Gastrocnemius medialis (tissue), 4 donors: Measurements from ENCODE around the gene SMTNL1. TPM values are rescaled to one million over a fixed set of nuclear protein-coding genes. Genes with fewer than 3 reads are reported as not detected.

ENCODE experiments used
- ATAC-seq, 2 donors: fragments of 150-250 bp; one replicate each; pipeline ENCODE4 v1.9.1; 2016
- DNase-seq, 2 donors: peaks; one replicate each; pipeline ENCODE4 v3.0.0-alpha.2; 2019
- H3K27ac ChIP-seq, 4 donors: fragments of 200-600 bp; sonication (generic); 1 replicate in 1 of 4; 2 replicates in 3 of 4; pipeline ENCODE4 v1.5.1; 2016 to 2018; ENCODE audit warnings: mild to moderate bottlenecking in 2 of 4, moderate library complexity in 1 of 4
- H3K27me3 ChIP-seq, 3 donors: fragments of 200-600 bp; sonication (generic) in 2 of 3; 1 replicate in 1 of 3; 2 replicates in 2 of 3; pipeline versions ENCODE4 v1.5.1 to v1.6.0; 2016 to 2019; ENCODE audit warnings: mild to moderate bottlenecking in 1 of 3, moderate library complexity in 1 of 3
- H3K36me3 ChIP-seq, 2 donors: fragments of 200-600 bp; sonication (generic) in 1 of 2; one replicate each; pipeline ENCODE4 v1.5.1; 2017 to 2018
- H3K4me1 ChIP-seq, 2 donors: fragments of 200-600 bp; sonication (generic) in 1 of 2; one replicate each; pipeline ENCODE4 v1.5.1; 2016 to 2017; ENCODE audit warnings: mild to moderate bottlenecking in 2 of 2
- H3K4me3 ChIP-seq, 4 donors: fragments of 200-600 bp; sonication (generic) in 3 of 4; 1 replicate in 1 of 4; 2 replicates in 3 of 4; pipeline ENCODE4 v1.5.1; 2016 to 2019; ENCODE audit warnings: mild to moderate bottlenecking in 2 of 4
- H3K9me3 ChIP-seq, 3 donors: fragments of 200-600 bp; sonication (generic) in 2 of 3; 1 replicate in 1 of 3; 2 replicates in 2 of 3; pipeline ENCODE4 v1.5.1; 2016 to 2019
- POLR2A ChIP-seq, 2 donors: fragments of 450-650 bp; IDR thresholded peaks; one replicate each; pipeline ENCODE4 v1.6.1; 2017; ENCODE audit warnings: antibody characterized with exemption in 2 of 2, mild to moderate bottlenecking in 2 of 2, moderate library complexity in 2 of 2
- in situ Hi-C, 4 donors: fragments of 200-750 bp; cut with MboI; loops; one replicate each; pipeline versions ENCODE4 v1.15.0 to v1.8.0; 2017; ENCODE audit warnings: low sequenced_read_pairs in 4 of 4
- intact Hi-C: fragments of 100-400 bp; cut with DNase I; formaldehyde crosslinking; loops from one replicate; pipeline ENCODE4 v1.15.1; 2023; ENCODE audit warnings: low total_unique reads
- total RNA-seq, 4 donors: library from RNA; depleted of rRNA; stranded (reverse); fragments of >200 nt; gene quantifications; one replicate each; pipeline versions ENCODE4 v1.1.0 to v1.2.3, GENCODE V29; 2016
- TF ChIP-seq, protein P1 (sequence below), 5 experiments: fragments of 450-650 bp in 3 of 5; fragments of 200-600 bp in 2 of 5; sonication (generic) in 2 of 5; IDR thresholded peaks in 4 of 5; conservative IDR thresholded peaks in 1 of 5; 1 replicate in 4 of 5; 2 replicates in 1 of 5; pipeline ENCODE4 v1.5.1; 2016 to 2019; ENCODE audit warnings: antibody characterized with exemption in 5 of 5, mild to moderate bottlenecking in 3 of 5, moderate library complexity in 3 of 5

SMTNL1 gene
- total RNA-seq, 4 donors from 2014 or later, result 23.0 to 52.7 (median 43.4) TPM

DNA sequence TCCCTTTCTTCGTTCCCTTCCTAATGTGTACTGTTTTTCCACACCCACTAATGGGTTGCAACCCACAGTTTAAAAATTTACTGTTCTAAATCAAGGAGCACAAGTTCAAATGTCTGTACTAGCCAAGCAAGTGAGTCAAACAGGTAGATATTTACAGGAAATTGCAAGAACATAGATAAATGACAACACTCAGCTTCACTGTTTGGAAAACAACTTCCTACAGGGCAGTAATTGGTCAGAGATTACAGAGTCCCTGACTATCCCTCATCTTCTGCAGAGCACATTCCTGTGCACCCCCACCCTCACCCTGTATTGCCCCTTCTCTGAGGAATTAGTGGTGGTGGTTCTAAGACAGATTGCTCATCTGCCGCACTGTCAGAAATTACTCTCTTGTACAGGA lies 62.0 kb downstream of the SMTNL1 start:
- Histone ChIP-seq H3K27ac (peak overlapping the region; percentile 76 to 90 (median 84)), H3K4me3 (peak overlapping the region; percentile 51 to 64 (median 60)), H3K4me1 (peaks cover 0 to 7% of the 10 kb centered on the region in 2 donors), H3K9me3 (no peaks in the 10 kb centered on the region), H3K27me3 (peaks cover 4 to 16% (median 6%) of the 10 kb centered on the region in 3 donors), H3K36me3 (no peaks in the 10 kb centered on the region)
- DNase-seq (no peak), ATAC-seq (no peak)
- TF ChIP-seq, protein P1, sequence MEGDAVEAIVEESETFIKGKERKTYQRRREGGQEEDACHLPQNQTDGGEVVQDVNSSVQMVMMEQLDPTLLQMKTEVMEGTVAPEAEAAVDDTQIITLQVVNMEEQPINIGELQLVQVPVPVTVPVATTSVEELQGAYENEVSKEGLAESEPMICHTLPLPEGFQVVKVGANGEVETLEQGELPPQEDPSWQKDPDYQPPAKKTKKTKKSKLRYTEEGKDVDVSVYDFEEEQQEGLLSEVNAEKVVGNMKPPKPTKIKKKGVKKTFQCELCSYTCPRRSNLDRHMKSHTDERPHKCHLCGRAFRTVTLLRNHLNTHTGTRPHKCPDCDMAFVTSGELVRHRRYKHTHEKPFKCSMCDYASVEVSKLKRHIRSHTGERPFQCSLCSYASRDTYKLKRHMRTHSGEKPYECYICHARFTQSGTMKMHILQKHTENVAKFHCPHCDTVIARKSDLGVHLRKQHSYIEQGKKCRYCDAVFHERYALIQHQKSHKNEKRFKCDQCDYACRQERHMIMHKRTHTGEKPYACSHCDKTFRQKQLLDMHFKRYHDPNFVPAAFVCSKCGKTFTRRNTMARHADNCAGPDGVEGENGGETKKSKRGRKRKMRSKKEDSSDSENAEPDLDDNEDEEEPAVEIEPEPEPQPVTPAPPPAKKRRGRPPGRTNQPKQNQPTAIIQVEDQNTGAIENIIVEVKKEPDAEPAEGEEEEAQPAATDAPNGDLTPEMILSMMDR (IDR thresholded peaks at IDR 0.05 in 4 of 5, conservative IDR thresholded peaks at IDR 0.05 in 1 of 5), result no peak
- TF ChIP-seq POLR2A (IDR thresholded peaks at IDR 0.05), result no peak
- intact Hi-C loops, result loop anchor here (2.0 kb wide), 1 partner anchor 37 kb away; no protein-coding TSS in a partner anchor
- in situ Hi-C loops, result no loop called here

Other genes starting within 250 kb of the SMTNL1 start
- 100 to 1,000 TPM in 3 of 4 donors, 10 to 100 TPM in 1; 98.5 to 165 (median 125) TPM for gene TNKS1BP1, start 212.6 kb upstream of the SMTNL1 start, total RNA-seq
- gene SSRP1, start 201.7 kb upstream of the SMTNL1 start, total RNA-seq, result 100 to 1,000 TPM in 3 of 4 donors, 10 to 100 TPM in 1; 76.6 to 155 (median 137) TPM
- not detected for gene P2RX3, start 199.2 kb upstream of the SMTNL1 start, total RNA-seq
- gene PRG3, start 156.4 kb upstream of the SMTNL1 start, total RNA-seq, result not detected
- not detected for gene PRG2, start 146.9 kb upstream of the SMTNL1 start, total RNA-seq
- 10 to 100 TPM; 13.9 to 22.5 (median 20.3) TPM for gene SLC43A3, start 110.5 kb upstream of the SMTNL1 start, total RNA-seq
- gene RTN4RL2, start 77.1 kb upstream of the SMTNL1 start, total RNA-seq, result 1 to 10 TPM in 1 of 4 donors, under 1 TPM in 3; 0.13 to 2.8 (median 0.77) TPM
- gene SLC43A1, start 21.9 kb upstream of the SMTNL1 start, total RNA-seq, result 10 to 100 TPM in 3 of 4 donors, 1 to 10 TPM in 1; 7.4 to 35.1 (median 15.8) TPM
- 10 to 100 TPM; 45.4 to 61.7 (median 49.5) TPM for gene TIMM10, start 6.8 kb upstream of the SMTNL1 start, total RNA-seq
- gene UBE2L6, start 30.1 kb downstream of the SMTNL1 start, total RNA-seq, result 1 to 10 TPM; 5.5 to 9.0 (median 6.7) TPM
- gene SERPING1, start 60.1 kb downstream of the SMTNL1 start, total RNA-seq, result 100 to 1,000 TPM in 3 of 4 donors, 10 to 100 TPM in 1; 90.0 to 171 (median 106) TPM
- under 1 TPM; 0.31 to 0.68 (median 0.49) TPM for gene YPEL4, start 112.3 kb downstream of the SMTNL1 start, total RNA-seq
- 10 to 100 TPM; 10.6 to 15.3 (median 11.2) TPM for gene CLP1, start 120.2 kb downstream of the SMTNL1 start, total RNA-seq
- gene ZDHHC5, start 130.5 kb downstream of the SMTNL1 start, total RNA-seq, result 10 to 100 TPM; 34.0 to 49.2 (median 46.2) TPM
- gene MED19, start 174.6 kb downstream of the SMTNL1 start, total RNA-seq, result 10 to 100 TPM in 2 of 4 donors, 1 to 10 TPM in 2; 8.3 to 13.1 (median 10.4) TPM
- 10 to 100 TPM; 29.1 to 54.9 (median 40.5) TPM for gene TMX2, start 175.0 kb downstream of the SMTNL1 start, total RNA-seq
- 100 to 1,000 TPM in 3 of 4 donors, 10 to 100 TPM in 1; 94.7 to 145 (median 132) TPM for gene SELENOH, start 203.9 kb downstream of the SMTNL1 start, total RNA-seq
- gene BTBD18, start 214.2 kb downstream of the SMTNL1 start, total RNA-seq, result not detected
- 10 to 100 TPM; 19.7 to 29.8 (median 24.5) TPM for gene CTNND1, start 224.2 kb downstream of the SMTNL1 start, total RNA-seq